CD8-positive, alpha-beta memory T cell (primary cell): ENCODE data around the gene EIF2S3B. TPM values are rescaled to one million over a fixed set of nuclear protein-coding genes. Genes with fewer than 3 reads are reported as not detected.

Experiments used
- CTCF ChIA-PET: fragments of 350-600 bp; sonication (Branson Sonifier 250); formaldehyde crosslinking; loops from one replicate; lab custom pipeline; 2021; ENCODE audit warnings: antibody characterized with exemption; lab: Charles Lee
- POLR2A ChIA-PET: fragments of 350-600 bp; sonication (Branson Sonifier 250); formaldehyde crosslinking; loops from one replicate; lab custom pipeline; 2021; ENCODE audit warnings: antibody characterized with exemption; lab: Charles Lee
- DNase-seq, 5 donors: peaks; one replicate each; pipeline versions ENCODE4 v3.0.0 to v3.0.0-alpha.2; 2020 to 2022; ENCODE audit warnings: mixed read lengths in 1 of 5
- H3K27ac ChIP-seq: one replicate; pipeline ENCODE4 v1.7.0; 2013; ENCODE audit warnings: low read depth, mild to moderate bottlenecking, low read length, moderate library complexity
- H3K27me3 ChIP-seq: 2 replicates; pipeline ENCODE4 v1.7.0; 2013; ENCODE audit warnings: low read length, mild to moderate bottlenecking; ENCODE audit not compliant: insufficient read depth, poor library complexity, severe bottlenecking
- H3K36me3 ChIP-seq: 2 replicates; pipeline ENCODE4 v1.7.0; 2013; ENCODE audit warnings: mild to moderate bottlenecking, low read length, moderate library complexity; ENCODE audit not compliant: insufficient read depth
- H3K4me1 ChIP-seq: 2 replicates; pipeline ENCODE4 v1.7.0; 2013; ENCODE audit warnings: mild to moderate bottlenecking, low read length, moderate library complexity; ENCODE audit not compliant: insufficient read depth
- H3K4me3 ChIP-seq: 2 replicates; pipeline ENCODE4 v1.7.0; 2013; ENCODE audit warnings: mild to moderate bottlenecking, low read length
- H3K9me3 ChIP-seq: 2 replicates; pipeline ENCODE4 v1.7.0; 2013; ENCODE audit warnings: mild to moderate bottlenecking, low read length
- H3K27ac Mint-ChIP-seq, 8 donors: one replicate each; pipeline ENCODE4 v1.8.0; 2020 to 2021; ENCODE audit warnings: mixed read lengths in 8 of 8, mild to moderate bottlenecking in 6 of 8, inconsistent platforms in 3 of 8, moderate library complexity in 3 of 8
- H3K27me3 Mint-ChIP-seq, 2 donors: one replicate each; pipeline ENCODE4 v1.8.0; 2020 to 2021; ENCODE audit warnings: mixed read lengths in 2 of 2, mild to moderate bottlenecking in 1 of 2, moderate library complexity in 1 of 2
- H3K36me3 Mint-ChIP-seq, 3 donors: one replicate each; pipeline ENCODE4 v1.8.0; 2020 to 2021; ENCODE audit warnings: mixed read lengths in 3 of 3, inconsistent platforms in 1 of 3, mild to moderate bottlenecking in 1 of 3
- H3K4me1 Mint-ChIP-seq, 3 donors: one replicate each; pipeline ENCODE4 v1.8.0; 2020 to 2021; ENCODE audit warnings: mixed read lengths in 3 of 3, inconsistent platforms in 1 of 3, mild to moderate bottlenecking in 1 of 3
- H3K4me3 Mint-ChIP-seq, 7 donors: one replicate each; pipeline ENCODE4 v1.8.0; 2020 to 2021; ENCODE audit warnings: mixed read lengths in 7 of 7, mild to moderate bottlenecking in 6 of 7, moderate library complexity in 4 of 7, inconsistent platforms in 2 of 7
- H3K9me3 Mint-ChIP-seq, 5 donors: one replicate each; pipeline ENCODE4 v1.8.0; 2020 to 2022; ENCODE audit warnings: mixed read lengths in 5 of 5, mild to moderate bottlenecking in 3 of 5, moderate library complexity in 2 of 5, inconsistent platforms in 1 of 5
- polyA plus RNA-seq: library from polyadenylated mRNA; unstranded; fragments of 300-500 nt; fragmentation: Illumina TruSeq; gene quantifications from one replicate; pipeline ENCODE4 v1.2.3, GENCODE V29; 2021
- total RNA-seq, 2 experiments: library from RNA; stranded (reverse); gene quantifications; one replicate each; pipeline ENCODE4 v1.2.3, GENCODE V29; 2021

Gene EIF2S3B
- total and polyA plus RNA-seq, 3 experiments from 2014 or later = 0.58 to 2.2 (median 1.7) TPM

- CTCF ChIA-PET = interaction anchor here (0.9 to 1.8 kb wide), 7 partner anchors 10 to 318 kb away, joined by 3 to 4 read pairs (median 3); no protein-coding TSS in a partner anchor
- Histone ChIP-seq H3K27me3 (no peaks in the 10 kb centered on the region), H3K4me1 (peaks cover 30% of the 10 kb centered on the region), H3K4me3 (peak overlapping the region; percentile 54), H3K9me3 (no peaks in the 10 kb centered on the region), H3K27ac (peak overlapping the region; percentile 94), H3K36me3 (no peaks in the 10 kb centered on the region)
- peaks cover 2 to 13% (median 8%) of the 10 kb centered on the region in 5 donors for H3K9me3 Mint-ChIP-seq
- peak overlapping the region; percentile 90 to 100 (median 98) for H3K27ac Mint-ChIP-seq
- H3K36me3 Mint-ChIP-seq = peaks cover 11 to 31% (median 24%) of the 10 kb centered on the region in 3 donors
- POLR2A ChIA-PET = interaction anchor here (0.5 to 1.4 kb wide), 12 partner anchors 8 to 797 kb away, joined by 3 to 6 read pairs (median 4); partner anchors contain the start of genes GABARAPL1 and MAGOHB
- DNase-seq = peak in 3 of 5 donors; percentile 76 to 82 (median 81)
- H3K4me1 Mint-ChIP-seq = peaks cover 49 to 73% (median 68%) of the 10 kb centered on the region in 3 donors
- H3K4me3 Mint-ChIP-seq = peak overlapping the region; percentile 83 to 91 (median 90)
- peaks cover 0 to 1% of the 10 kb centered on the region in 2 donors for H3K27me3 Mint-ChIP-seq
Measured at GRCh38 chr12:10554228-10554755, 48.6 kb downstream of the EIF2S3B start.

- H3K4me1 Mint-ChIP-seq = peaks cover 54 to 77% (median 74%) of the 10 kb centered on the region in 3 donors
- peak overlapping the region; percentile 54 for H3K4me3 ChIP-seq
- no peaks in the 10 kb centered on the region for H3K27me3 ChIP-seq
- peaks cover 37% of the 10 kb centered on the region for H3K4me1 ChIP-seq
- H3K27me3 Mint-ChIP-seq = peaks cover 0 to 1% of the 10 kb centered on the region in 2 donors
- no peaks in the 10 kb centered on the region for H3K9me3 ChIP-seq
- H3K9me3 Mint-ChIP-seq = peaks cover 2 to 13% (median 8%) of the 10 kb centered on the region in 5 donors
- H3K4me3 Mint-ChIP-seq = peak overlapping the region; percentile 83 to 91 (median 90)
- CTCF ChIA-PET = interaction anchor here (0.9 to 1.8 kb wide), 7 partner anchors 8 to 319 kb away, joined by 3 to 4 read pairs (median 3); no protein-coding TSS in a partner anchor
- peak overlapping the region; percentile 94 for H3K27ac ChIP-seq
- peak in 3 of 5 donors; percentile 80 to 92 (median 83) for DNase-seq
- H3K36me3 Mint-ChIP-seq = peaks cover 9 to 31% (median 24%) of the 10 kb centered on the region in 3 donors
- no peaks in the 10 kb centered on the region for H3K36me3 ChIP-seq
- peak overlapping the region; percentile 90 to 100 (median 98) for H3K27ac Mint-ChIP-seq
- POLR2A ChIA-PET = interaction anchor here (0.7 to 1.4 kb wide), 8 partner anchors 9 to 341 kb away, joined by 3 to 6 read pairs (median 4); partner anchors contain the start of gene MAGOHB
Measured at GRCh38 chr12:10554756-10555481, 49.2 kb downstream of the EIF2S3B start.

GRCh38 chr12:10557329-10557728, 51.6 kb downstream of the EIF2S3B start:
- peak overlapping the region; percentile 78 to 89 (median 84) for H3K4me3 Mint-ChIP-seq
- peak overlapping the region; percentile 89 to 97 (median 94) for H3K27ac Mint-ChIP-seq
- POLR2A ChIA-PET = interaction anchor here (1.9 kb wide), 1 partner anchor 56 kb away, joined by 8 read pairs; no protein-coding TSS in a partner anchor

GRCh38 chr12:10557766-10558165, 52.1 kb downstream of the EIF2S3B start:
- peaks cover 69 to 89% (median 87%) of the 10 kb centered on the region in 3 donors for H3K4me1 Mint-ChIP-seq
- Histone ChIP-seq H3K4me1 (peaks cover 56% of the 10 kb centered on the region), H3K27me3 (no peaks in the 10 kb centered on the region), H3K9me3 (no peaks in the 10 kb centered on the region), H3K4me3 (no peak overlapping the region), H3K27ac (peak overlapping the region; percentile 33), H3K36me3 (no peaks in the 10 kb centered on the region)
- peaks cover 8 to 27% (median 14%) of the 10 kb centered on the region in 3 donors for H3K36me3 Mint-ChIP-seq
- peaks cover 0 to 1% of the 10 kb centered on the region in 2 donors for H3K27me3 Mint-ChIP-seq
- peaks cover 1 to 6% (median 3%) of the 10 kb centered on the region in 5 donors for H3K9me3 Mint-ChIP-seq
- peak overlapping the region; percentile 78 to 89 (median 84) for H3K4me3 Mint-ChIP-seq
- ChIA-PET CTCF (interaction anchor here (1.2 to 2.5 kb wide), 5 partner anchors 10 to 404 kb away, joined by 3 to 18 read pairs (median 3); no protein-coding TSS in a partner anchor), POLR2A (interaction anchor here (1.0 to 1.9 kb wide), 2 partner anchors 55 to 197 kb away, joined by 3 to 8 read pairs; no protein-coding TSS in a partner anchor)
- peak overlapping the region; percentile 89 to 97 (median 94) for H3K27ac Mint-ChIP-seq
- DNase-seq = no peak

More at GRCh38 chr12:10557329-10557728, 51.6 kb downstream of the EIF2S3B start:
- H3K36me3 ChIP-seq = no peaks in the 10 kb centered on the region
- H3K36me3 Mint-ChIP-seq = peaks cover 8 to 30% (median 18%) of the 10 kb centered on the region in 3 donors
- H3K9me3 Mint-ChIP-seq = peaks cover 2 to 10% (median 7%) of the 10 kb centered on the region in 5 donors
- H3K4me1 ChIP-seq = peaks cover 53% of the 10 kb centered on the region
- DNase-seq = peak in 1 of 5 donors; percentile 23
- H3K27me3 Mint-ChIP-seq = peaks cover 0 to 1% of the 10 kb centered on the region in 2 donors
- H3K27ac ChIP-seq = peak overlapping the region; percentile 33
- CTCF ChIA-PET = interaction anchor here (1.2 to 2.5 kb wide), 4 partner anchors 10 to 322 kb away, joined by 3 to 18 read pairs (median 4); no protein-coding TSS in a partner anchor
- H3K4me1 Mint-ChIP-seq = peaks cover 71 to 89% (median 87%) of the 10 kb centered on the region in 3 donors
- H3K4me3 ChIP-seq = peak overlapping the region; percentile 43
- H3K9me3 ChIP-seq = no peaks in the 10 kb centered on the region
- H3K27me3 ChIP-seq = no peaks in the 10 kb centered on the region

Other genes starting within 250 kb of the EIF2S3B start
- gene KLRD1, start 198.0 kb upstream of the EIF2S3B start, total RNA-seq = 10 to 100 TPM; 65.4 to 70.1 TPM
- gene KLRD1, start 198.0 kb upstream of the EIF2S3B start, polyA plus RNA-seq = 177 TPM
- 100 to 1,000 TPM; 145 to 161 TPM for gene KLRK1, start 115.8 kb upstream of the EIF2S3B start, total RNA-seq
- gene KLRK1, start 115.8 kb upstream of the EIF2S3B start, polyA plus RNA-seq = 562 TPM
- gene KLRC4, start 96.1 kb upstream of the EIF2S3B start, total RNA-seq = 10 to 100 TPM; 10.7 to 16.2 TPM
- 3.4 TPM for gene KLRC4, start 96.1 kb upstream of the EIF2S3B start, polyA plus RNA-seq
- gene KLRC3, start 85.3 kb upstream of the EIF2S3B start, total RNA-seq = 1 to 10 TPM; 3.0 to 3.2 TPM
- 7.1 TPM for gene KLRC3, start 85.3 kb upstream of the EIF2S3B start, polyA plus RNA-seq
- gene KLRC2, start 69.9 kb upstream of the EIF2S3B start, total RNA-seq = 1 to 10 TPM; 4.9 to 5.7 TPM
- 13.3 TPM for gene KLRC2, start 69.9 kb upstream of the EIF2S3B start, polyA plus RNA-seq
- 10 to 100 TPM; 12.9 to 13.7 TPM for gene KLRC1, start 52.5 kb upstream of the EIF2S3B start, total RNA-seq
- gene KLRC1, start 52.5 kb upstream of the EIF2S3B start, polyA plus RNA-seq = 65.1 TPM
- gene MAGOHB, start 107.7 kb downstream of the EIF2S3B start, total RNA-seq = 100 to 1,000 TPM; 130 to 138 TPM
- gene MAGOHB, start 107.7 kb downstream of the EIF2S3B start, polyA plus RNA-seq = 59.0 TPM
- gene STYK1, start 168.2 kb downstream of the EIF2S3B start, total RNA-seq = 1 to 10 TPM; 2.0 to 2.1 TPM
- 2.1 TPM for gene STYK1, start 168.2 kb downstream of the EIF2S3B start, polyA plus RNA-seq
- gene YBX3, start 217.4 kb downstream of the EIF2S3B start, total RNA-seq = 100 to 1,000 TPM; 222 to 251 TPM
- 40.5 TPM for gene YBX3, start 217.4 kb downstream of the EIF2S3B start, polyA plus RNA-seq